Adipocyte (in vitro differentiated cells): ENCODE results near the gene GUCY2D.
A peak's percentile ranks its signal among the peaks of the same experiment; 100 is the strongest.

Experiments
- DNase-seq: peaks from one replicate; pipeline ENCODE4 v3.0.0-alpha.2; 2015; ENCODE audit warnings: low read depth
- H3K27me3 ChIP-seq: replicated peaks from 2 replicates; pipeline ENCODE4 v1.7.0; 2013; ENCODE audit warnings: mild to moderate bottlenecking, low read length, moderate library complexity; ENCODE audit not compliant: control insufficient read depth, insufficient read depth
- H3K36me3 ChIP-seq: 2 replicates; pipeline ENCODE4 v1.7.0; 2013; ENCODE audit warnings: low read length, mild to moderate bottlenecking, moderate library complexity; ENCODE audit not compliant: control insufficient read depth, insufficient read depth, severe bottlenecking
- H3K4me1 ChIP-seq: 2 replicates; pipeline ENCODE4 v1.7.0; 2013; ENCODE audit warnings: mild to moderate bottlenecking, low read length, moderate library complexity; ENCODE audit not compliant: control insufficient read depth, insufficient read depth
- H3K4me3 ChIP-seq: 2 replicates; pipeline ENCODE4 v1.7.0; 2013; ENCODE audit warnings: mild to moderate bottlenecking, low read length, moderate library complexity
- H3K9ac ChIP-seq: 2 replicates; pipeline ENCODE4 v1.7.0; 2013; ENCODE audit warnings: mild to moderate bottlenecking, low read length, moderate library complexity
- H3K9me3 ChIP-seq: 2 replicates; pipeline ENCODE4 v1.7.0; 2013; ENCODE audit warnings: mild to moderate bottlenecking, low read length, moderate library complexity; ENCODE audit not compliant: control insufficient read depth

Gene GUCY2D

GRCh38 chr17:8012045-8012580 lies 9.7 kb downstream of the GUCY2D start:
- Histone ChIP-seq H3K9me3 (no peaks in the 10 kb centered on the region), H3K4me3 (no peak overlapping the region), H3K9ac (no peak overlapping the region), H3K4me1 (peaks cover 12% of the 10 kb centered on the region), H3K36me3 (no peaks in the 10 kb centered on the region), H3K27me3 (peaks cover 36% of the 10 kb centered on the region)
- DNase-seq, result no peak

- H3K9me3 ChIP-seq, result no peaks in the 10 kb centered on the region
- peaks cover 15% of the 10 kb centered on the region for H3K4me1 ChIP-seq
- H3K36me3 ChIP-seq, result no peaks in the 10 kb centered on the region
- no peak overlapping the region for H3K4me3 ChIP-seq
- no peak for DNase-seq
- H3K9ac ChIP-seq, result no peak overlapping the region
- H3K27me3 ChIP-seq, result peaks cover 35% of the 10 kb centered on the region
Observed at GRCh38 chr17:8012996-8013640, 10.7 kb downstream of the GUCY2D start.

GRCh38 chr17:8013731-8014557 lies 11.5 kb downstream of the GUCY2D start:
- Histone ChIP-seq H3K9me3 (no peaks in the 10 kb centered on the region), H3K36me3 (no peaks in the 10 kb centered on the region), H3K4me3 (no peak overlapping the region), H3K27me3 (peaks cover 29% of the 10 kb centered on the region), H3K4me1 (peaks cover 15% of the 10 kb centered on the region), H3K9ac (no peak overlapping the region)
- no peak for DNase-seq

- Histone ChIP-seq H3K27me3 (peaks cover 29% of the 10 kb centered on the region), H3K36me3 (no peaks in the 10 kb centered on the region), H3K4me3 (no peak overlapping the region), H3K9me3 (no peaks in the 10 kb centered on the region), H3K4me1 (peaks cover 20% of the 10 kb centered on the region), H3K9ac (no peak overlapping the region)
- no peak for DNase-seq
Observed at GRCh38 chr17:8014558-8014850, 12.1 kb downstream of the GUCY2D start.

- Histone ChIP-seq H3K4me3 (no peak overlapping the region), H3K9ac (peak overlapping the region; percentile 54), H3K27me3 (peaks cover 29% of the 10 kb centered on the region), H3K4me1 (peaks cover 24% of the 10 kb centered on the region), H3K9me3 (no peaks in the 10 kb centered on the region), H3K36me3 (no peaks in the 10 kb centered on the region)
- no peak for DNase-seq
Observed at GRCh38 chr17:8015236-8015956, 13.0 kb downstream of the GUCY2D start.

- Histone ChIP-seq H3K27me3 (peaks cover 29% of the 10 kb centered on the region), H3K36me3 (no peaks in the 10 kb centered on the region), H3K9ac (peak overlapping the region; percentile 54), H3K9me3 (no peaks in the 10 kb centered on the region), H3K4me1 (peaks cover 24% of the 10 kb centered on the region), H3K4me3 (peak overlapping the region; percentile 62)
- no peak for DNase-seq
Observed at GRCh38 chr17:8015957-8016631, 13.7 kb downstream of the GUCY2D start.

GRCh38 chr17:8016632-8017424 lies 14.4 kb downstream of the GUCY2D start:
- Histone ChIP-seq H3K4me1 (peaks cover 24% of the 10 kb centered on the region), H3K4me3 (peak overlapping the region; percentile 62), H3K9me3 (no peaks in the 10 kb centered on the region), H3K9ac (peak overlapping the region; percentile 54), H3K36me3 (no peaks in the 10 kb centered on the region), H3K27me3 (peaks cover 29% of the 10 kb centered on the region)
- DNase-seq, result no peak

GRCh38 chr17:8018436-8018835 lies 16.0 kb downstream of the GUCY2D start:
- Histone ChIP-seq H3K4me1 (peaks cover 33% of the 10 kb centered on the region), H3K4me3 (no peak overlapping the region), H3K9ac (no peak overlapping the region), H3K9me3 (no peaks in the 10 kb centered on the region), H3K27me3 (peaks cover 17% of the 10 kb centered on the region), H3K36me3 (no peaks in the 10 kb centered on the region)
- no peak for DNase-seq

- Histone ChIP-seq H3K9me3 (no peaks in the 10 kb centered on the region), H3K4me1 (peaks cover 38% of the 10 kb centered on the region), H3K27me3 (peaks cover 10% of the 10 kb centered on the region), H3K36me3 (no peaks in the 10 kb centered on the region), H3K9ac (peak overlapping the region; percentile 44), H3K4me3 (no peak overlapping the region)
- DNase-seq, result no peak
Observed at GRCh38 chr17:8019166-8019565, 16.8 kb downstream of the GUCY2D start.
